Thyroid gland (tissue), 4 donors: ENCODE results near the gene OVCA2.

Experiments
- POLR2A ChIP-seq, 2 donors: fragments of 450-650 bp; IDR thresholded peaks; one replicate each; pipeline ENCODE4 v1.6.1; 2017; ENCODE audit warnings: antibody characterized with exemption in 2 of 2, mild to moderate bottlenecking in 2 of 2, moderate library complexity in 1 of 2
- TF ChIP-seq, protein P1 (sequence below), 6 experiments: fragments of 200-600 bp in 3 of 6; fragments of 450-650 bp in 3 of 6; sonication (generic) in 3 of 6; IDR thresholded peaks; one replicate each; pipeline ENCODE4 v1.5.1; 2016 to 2019; ENCODE audit warnings: antibody characterized with exemption in 6 of 6, mild to moderate bottlenecking in 2 of 6, inconsistent platforms in 1 of 6, moderate library complexity in 1 of 6

DNA sequence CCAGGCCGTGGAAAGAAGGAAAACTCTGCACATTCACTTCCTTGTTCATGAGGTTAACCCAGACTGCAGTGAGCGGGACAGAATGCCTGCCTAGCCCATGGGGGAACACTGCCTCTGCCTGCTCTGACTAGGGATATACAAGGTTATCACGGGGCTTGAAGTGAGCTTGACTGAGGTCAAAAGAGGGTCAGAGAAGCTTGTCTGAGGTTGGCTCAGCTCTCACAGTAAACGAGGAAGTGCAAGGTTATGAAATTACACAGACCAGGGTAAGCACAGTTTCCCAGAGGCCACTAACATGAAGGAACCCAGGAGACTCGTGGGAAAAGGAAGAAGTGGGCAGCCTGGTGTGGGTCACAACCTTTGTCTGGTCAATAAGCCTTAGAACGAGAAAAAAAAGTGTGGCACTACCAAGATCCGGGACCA lies 41.8 kb downstream of the OVCA2 start:
- TF ChIP-seq, protein P1, sequence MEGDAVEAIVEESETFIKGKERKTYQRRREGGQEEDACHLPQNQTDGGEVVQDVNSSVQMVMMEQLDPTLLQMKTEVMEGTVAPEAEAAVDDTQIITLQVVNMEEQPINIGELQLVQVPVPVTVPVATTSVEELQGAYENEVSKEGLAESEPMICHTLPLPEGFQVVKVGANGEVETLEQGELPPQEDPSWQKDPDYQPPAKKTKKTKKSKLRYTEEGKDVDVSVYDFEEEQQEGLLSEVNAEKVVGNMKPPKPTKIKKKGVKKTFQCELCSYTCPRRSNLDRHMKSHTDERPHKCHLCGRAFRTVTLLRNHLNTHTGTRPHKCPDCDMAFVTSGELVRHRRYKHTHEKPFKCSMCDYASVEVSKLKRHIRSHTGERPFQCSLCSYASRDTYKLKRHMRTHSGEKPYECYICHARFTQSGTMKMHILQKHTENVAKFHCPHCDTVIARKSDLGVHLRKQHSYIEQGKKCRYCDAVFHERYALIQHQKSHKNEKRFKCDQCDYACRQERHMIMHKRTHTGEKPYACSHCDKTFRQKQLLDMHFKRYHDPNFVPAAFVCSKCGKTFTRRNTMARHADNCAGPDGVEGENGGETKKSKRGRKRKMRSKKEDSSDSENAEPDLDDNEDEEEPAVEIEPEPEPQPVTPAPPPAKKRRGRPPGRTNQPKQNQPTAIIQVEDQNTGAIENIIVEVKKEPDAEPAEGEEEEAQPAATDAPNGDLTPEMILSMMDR (IDR thresholded peaks at IDR 0.05): no peak
- TF ChIP-seq POLR2A (IDR thresholded peaks at IDR 0.05): no peak
